ENCODE data around the gene RFT1. TPM values are rescaled to one million over a fixed set of nuclear protein-coding genes. Genes with fewer than 3 reads are reported as not detected.

RFT1 gene
- total and polyA plus RNA-seq, 7 experiments from 2014 or later: 16.0 to 32.0 (median 24.1) TPM

DNA sequence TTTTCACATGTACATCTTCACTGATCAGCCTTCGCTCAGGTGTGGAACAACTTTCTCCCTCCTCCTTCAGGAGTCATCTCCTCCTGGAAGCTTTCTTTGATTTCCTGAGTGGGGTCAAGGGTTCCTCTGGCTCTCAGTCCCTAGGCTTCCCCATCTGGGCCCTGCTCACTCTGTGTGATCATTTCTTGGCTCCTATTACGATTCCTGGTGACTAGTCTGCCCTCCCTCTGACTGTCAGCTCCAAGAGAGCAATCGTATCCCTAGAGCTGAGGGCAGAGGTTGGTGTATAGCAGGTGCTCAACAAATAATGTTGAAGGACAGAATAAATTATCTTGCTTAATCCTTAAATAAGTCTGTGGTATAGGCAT, 15.5 kb upstream of the RFT1 start:
- Mint-ChIP-seq H3K4me3 (no peak overlapping the region), H3K27ac (no peak overlapping the region), H3K9me3 (no peaks in the 10 kb centered on the region), H3K4me1 (peaks cover 0 to 2% (median 0%) of the 10 kb centered on the region in 7 donors), H3K27me3 (no peaks in the 10 kb centered on the region), H3K36me3 (no peaks in the 10 kb centered on the region)
- no peak overlapping the region for H3K4me3 ChIP-seq (ENCODE audit: low read length)
- ATAC-seq (no peak), DNase-seq (no peak)
- no peaks in the 10 kb centered on the region for H3K27me3 ChIP-seq (ENCODE audit: control insufficient read depth in 2 of 2, insufficient read depth in 2 of 2, low read length in 2 of 2)
- intact Hi-C loops (cut with micrococcal nuclease): no loop called here
- no peaks in the 10 kb centered on the region for H3K36me3 ChIP-seq (ENCODE audit: control insufficient read depth in 2 of 3, insufficient read depth in 3 of 3, low read length in 3 of 3)
- no peaks in the 10 kb centered on the region for H3K4me1 ChIP-seq (ENCODE audit: control insufficient read depth in 2 of 2, insufficient read depth in 2 of 2, low read length in 2 of 2)
- no peaks in the 10 kb centered on the region for H3K9me3 ChIP-seq (ENCODE audit: control insufficient read depth in 2 of 3, low read length in 3 of 3)
- POLR2A ChIA-PET: no interaction called here
- CTCF ChIA-PET: no interaction called here
- H3K27ac ChIP-seq (ENCODE audit: low read depth, low read length): no peak overlapping the region

DNA sequence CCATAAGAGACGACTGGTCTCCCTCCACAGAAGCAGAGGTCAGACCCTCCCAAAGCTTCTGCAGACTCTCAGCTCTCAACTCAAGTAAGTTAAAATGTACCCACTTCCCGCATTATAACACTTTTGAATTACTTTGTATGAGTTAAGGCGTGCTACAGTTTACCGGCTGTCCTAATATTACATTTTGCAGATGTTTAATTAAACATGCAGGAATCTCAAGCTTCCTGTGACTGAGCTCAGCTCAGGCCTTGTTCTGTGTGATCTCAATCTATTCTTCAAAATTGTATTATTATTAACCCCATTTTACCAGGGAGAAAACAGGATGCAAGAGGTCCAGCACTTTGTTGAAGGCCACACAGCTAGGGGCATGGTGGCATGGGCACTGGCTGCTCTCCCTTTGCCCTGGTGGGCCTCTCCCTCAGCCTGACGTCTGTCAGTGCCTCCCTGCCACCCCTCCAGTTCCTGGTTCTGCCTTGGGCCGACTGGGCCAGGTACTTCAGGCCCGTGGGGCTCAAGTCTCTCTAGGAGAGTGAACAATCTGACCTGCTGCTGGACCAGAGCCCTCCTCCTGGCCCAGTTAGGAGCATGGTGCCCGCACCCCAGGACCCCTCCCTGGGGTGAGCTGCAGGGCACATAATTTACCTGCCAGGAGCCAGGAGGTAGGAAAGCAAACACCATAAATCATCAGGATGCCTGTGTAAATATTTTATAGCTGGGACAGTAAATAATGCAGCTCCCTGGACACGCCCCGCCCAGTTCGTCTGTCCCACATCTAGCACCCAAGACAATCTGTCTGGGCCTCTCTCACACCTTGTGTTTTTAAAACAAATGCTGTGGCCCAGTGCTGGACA, 14.9 kb upstream of the RFT1 start:
- H3K27ac ChIP-seq (ENCODE audit: low read depth, low read length): no peak overlapping the region
- no peak overlapping the region for H3K4me3 ChIP-seq (ENCODE audit: low read length)
- H3K27me3 ChIP-seq (ENCODE audit: control insufficient read depth in 2 of 2, insufficient read depth in 2 of 2, low read length in 2 of 2): no peaks in the 10 kb centered on the region
- intact Hi-C loops (cut with micrococcal nuclease): no loop called here
- Mint-ChIP-seq H3K4me3 (no peak overlapping the region), H3K36me3 (no peaks in the 10 kb centered on the region), H3K27ac (no peak overlapping the region), H3K27me3 (no peaks in the 10 kb centered on the region), H3K4me1 (peaks cover 0 to 4% (median 0%) of the 10 kb centered on the region in 7 donors), H3K9me3 (no peaks in the 10 kb centered on the region)
- no peaks in the 10 kb centered on the region for H3K9me3 ChIP-seq (ENCODE audit: control insufficient read depth in 2 of 3, low read length in 3 of 3)
- ChIA-PET CTCF (no interaction called here), POLR2A (no interaction called here)
- no peak for ATAC-seq
- no peaks in the 10 kb centered on the region for H3K4me1 ChIP-seq (ENCODE audit: control insufficient read depth in 2 of 2, insufficient read depth in 2 of 2, low read length in 2 of 2)
- DNase-seq: no peak
- H3K36me3 ChIP-seq (ENCODE audit: control insufficient read depth in 2 of 3, insufficient read depth in 3 of 3, low read length in 3 of 3): no peaks in the 10 kb centered on the region

DNA sequence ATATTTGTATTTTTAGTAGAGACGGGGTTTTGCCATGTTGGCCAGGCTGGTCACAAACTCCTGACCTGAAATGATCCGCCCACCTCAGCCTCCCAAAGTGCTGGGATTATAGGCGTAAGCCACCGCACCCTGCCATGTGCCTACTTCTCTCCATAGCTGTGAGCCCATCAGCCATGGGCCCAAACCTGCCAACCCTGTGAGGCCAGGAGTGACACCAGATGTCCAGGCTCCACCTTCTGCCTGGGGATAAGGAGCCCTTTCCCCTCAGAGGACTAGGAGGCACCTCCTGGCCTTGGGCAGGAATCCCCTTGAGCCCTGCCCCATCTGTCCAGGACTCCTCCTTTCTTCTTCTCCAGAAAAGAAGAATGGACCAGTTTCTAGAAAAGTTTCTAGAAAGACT, 14.2 kb upstream of the RFT1 start:
- Histone ChIP-seq H3K27me3 (ENCODE audit: control insufficient read depth in 2 of 2, insufficient read depth in 2 of 2, low read length in 2 of 2) (no peaks in the 10 kb centered on the region), H3K4me3 (ENCODE audit: low read length) (no peak overlapping the region), H3K9me3 (ENCODE audit: control insufficient read depth in 2 of 3, low read length in 3 of 3) (no peaks in the 10 kb centered on the region), H3K4me1 (ENCODE audit: control insufficient read depth in 2 of 2, insufficient read depth in 2 of 2, low read length in 2 of 2) (no peaks in the 10 kb centered on the region), H3K36me3 (ENCODE audit: control insufficient read depth in 2 of 3, insufficient read depth in 3 of 3, low read length in 3 of 3) (no peaks in the 10 kb centered on the region), H3K27ac (ENCODE audit: low read depth, low read length) (no peak overlapping the region)
- CTCF ChIA-PET: interaction anchor here (0.6 kb wide), 1 partner anchor 32 kb away, joined by 3 read pairs; no protein-coding TSS in a partner anchor
- POLR2A ChIA-PET: no interaction called here
- ATAC-seq (no peak), DNase-seq (no peak)
- Mint-ChIP-seq H3K4me1 (peaks cover 0 to 6% (median 0%) of the 10 kb centered on the region in 7 donors), H3K4me3 (no peak overlapping the region), H3K27me3 (no peaks in the 10 kb centered on the region), H3K36me3 (no peaks in the 10 kb centered on the region), H3K27ac (no peak overlapping the region), H3K9me3 (no peaks in the 10 kb centered on the region)
- intact Hi-C loops (cut with micrococcal nuclease): no loop called here

DNA sequence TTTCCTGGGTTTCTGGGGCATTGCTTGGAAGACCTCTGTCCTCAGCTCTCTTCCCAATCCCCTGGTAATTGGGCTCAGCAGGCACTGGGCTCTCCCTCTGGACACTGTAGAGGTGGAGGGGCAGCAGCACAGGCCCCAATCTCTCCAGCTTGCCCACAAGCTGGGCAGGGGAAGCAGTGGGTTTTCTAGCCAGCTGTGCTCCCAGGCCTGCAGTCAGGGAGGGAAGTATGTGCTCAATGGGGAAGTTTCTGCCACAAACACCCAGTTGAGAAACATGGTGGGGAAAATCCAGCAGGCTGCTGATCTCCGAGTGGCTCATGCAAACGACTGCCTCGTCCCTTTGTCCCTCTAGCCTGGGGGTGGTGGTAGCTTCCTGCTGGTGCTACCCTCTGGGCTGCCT, 12.8 kb upstream of the RFT1 start:
- Histone ChIP-seq H3K36me3 (ENCODE audit: control insufficient read depth in 2 of 3, insufficient read depth in 3 of 3, low read length in 3 of 3) (no peaks in the 10 kb centered on the region), H3K27ac (ENCODE audit: low read depth, low read length) (no peak overlapping the region), H3K27me3 (ENCODE audit: control insufficient read depth in 2 of 2, insufficient read depth in 2 of 2, low read length in 2 of 2) (no peaks in the 10 kb centered on the region), H3K9me3 (ENCODE audit: control insufficient read depth in 2 of 3, low read length in 3 of 3) (no peaks in the 10 kb centered on the region), H3K4me1 (ENCODE audit: control insufficient read depth in 2 of 2, insufficient read depth in 2 of 2, low read length in 2 of 2) (no peaks in the 10 kb centered on the region), H3K4me3 (ENCODE audit: low read length) (no peak overlapping the region)
- ATAC-seq (peak; percentile 63), DNase-seq (no peak)
- Mint-ChIP-seq H3K4me1 (peaks cover 0 to 6% (median 0%) of the 10 kb centered on the region in 7 donors), H3K36me3 (no peaks in the 10 kb centered on the region), H3K4me3 (no peak overlapping the region), H3K27me3 (no peaks in the 10 kb centered on the region), H3K9me3 (no peaks in the 10 kb centered on the region), H3K27ac (no peak overlapping the region)
- ChIA-PET CTCF (no interaction called here), POLR2A (interaction anchor here (0.8 kb wide), 1 partner anchor 13 kb away, joined by 4 read pairs; the partner anchor contains the start of gene RFT1)
- intact Hi-C loops (cut with micrococcal nuclease): no loop called here

DNA sequence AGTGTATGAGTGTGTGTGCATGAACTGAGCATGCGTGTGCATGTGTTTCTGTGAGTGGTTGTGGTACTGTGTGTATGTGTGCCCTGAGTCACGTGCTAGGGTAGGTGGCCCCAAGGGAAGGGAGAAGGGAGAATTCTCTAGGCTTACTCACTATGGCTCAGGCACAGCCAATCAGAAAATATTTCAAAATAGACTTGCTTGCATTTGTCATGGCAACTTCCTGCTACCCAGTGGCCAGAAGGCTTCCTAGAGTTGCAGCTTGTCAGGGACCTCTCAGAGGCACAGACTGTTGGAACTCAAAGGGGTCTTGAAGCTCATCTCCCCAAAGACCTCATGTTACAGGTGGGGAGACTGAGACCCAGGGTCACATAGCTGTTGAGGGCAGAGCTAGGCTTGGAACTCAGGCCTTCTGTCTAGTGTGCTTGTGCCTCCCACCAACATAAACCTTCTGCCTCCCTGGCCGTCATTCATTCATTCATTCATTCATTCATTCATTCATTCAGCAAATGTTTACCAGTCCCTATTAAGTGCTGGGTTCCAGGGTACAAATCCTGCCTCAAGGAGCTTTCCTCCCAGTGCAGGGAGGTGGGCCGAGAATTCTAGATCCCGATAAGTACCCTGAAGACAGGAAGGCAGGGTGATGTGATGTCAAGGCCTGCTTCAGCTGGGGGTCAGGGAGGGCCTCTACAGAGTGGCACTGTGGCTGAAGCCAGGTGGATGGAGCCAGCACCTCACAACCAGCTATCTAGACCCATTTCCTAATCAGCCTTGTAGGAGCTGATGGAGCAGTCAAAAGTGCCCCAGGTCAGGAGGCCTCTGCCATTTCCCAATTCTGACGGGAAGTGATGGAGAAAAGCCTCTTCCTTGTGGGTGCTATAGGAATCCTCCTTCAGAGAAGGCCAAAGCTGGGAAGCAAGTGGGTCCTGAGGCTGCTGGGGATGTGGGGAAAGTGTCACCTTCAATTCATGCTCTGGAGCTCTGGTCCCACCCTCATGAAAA, 10.9 kb upstream of the RFT1 start:
- intact Hi-C loops (cut with micrococcal nuclease): no loop called here
- no peaks in the 10 kb centered on the region for H3K36me3 ChIP-seq (ENCODE audit: control insufficient read depth in 2 of 3, insufficient read depth in 3 of 3, low read length in 3 of 3)
- CTCF ChIA-PET: interaction anchor here (0.5 to 1.4 kb wide), 2 partner anchors 10 to 200 kb away, joined by 3 to 4 read pairs; no protein-coding TSS in a partner anchor
- Mint-ChIP-seq H3K9me3 (no peaks in the 10 kb centered on the region), H3K27ac (no peak overlapping the region), H3K4me3 (no peak overlapping the region), H3K4me1 (peaks cover 0 to 6% (median 0%) of the 10 kb centered on the region in 7 donors), H3K27me3 (no peaks in the 10 kb centered on the region), H3K36me3 (no peaks in the 10 kb centered on the region)
- no peaks in the 10 kb centered on the region for H3K9me3 ChIP-seq (ENCODE audit: control insufficient read depth in 2 of 3, low read length in 3 of 3)
- H3K27me3 ChIP-seq (ENCODE audit: control insufficient read depth in 2 of 2, insufficient read depth in 2 of 2, low read length in 2 of 2): no peaks in the 10 kb centered on the region
- H3K4me3 ChIP-seq (ENCODE audit: low read length): no peak overlapping the region
- no peaks in the 10 kb centered on the region for H3K4me1 ChIP-seq (ENCODE audit: control insufficient read depth in 2 of 2, insufficient read depth in 2 of 2, low read length in 2 of 2)
- POLR2A ChIA-PET: interaction anchor here (0.8 to 1.6 kb wide), 3 partner anchors 9 to 92 kb away, joined by 3 to 5 read pairs (median 4); partner anchors contain the start of gene RFT1
- H3K27ac ChIP-seq (ENCODE audit: low read depth, low read length): no peak overlapping the region
- ATAC-seq (peak; percentile 85), DNase-seq (no peak)

DNA sequence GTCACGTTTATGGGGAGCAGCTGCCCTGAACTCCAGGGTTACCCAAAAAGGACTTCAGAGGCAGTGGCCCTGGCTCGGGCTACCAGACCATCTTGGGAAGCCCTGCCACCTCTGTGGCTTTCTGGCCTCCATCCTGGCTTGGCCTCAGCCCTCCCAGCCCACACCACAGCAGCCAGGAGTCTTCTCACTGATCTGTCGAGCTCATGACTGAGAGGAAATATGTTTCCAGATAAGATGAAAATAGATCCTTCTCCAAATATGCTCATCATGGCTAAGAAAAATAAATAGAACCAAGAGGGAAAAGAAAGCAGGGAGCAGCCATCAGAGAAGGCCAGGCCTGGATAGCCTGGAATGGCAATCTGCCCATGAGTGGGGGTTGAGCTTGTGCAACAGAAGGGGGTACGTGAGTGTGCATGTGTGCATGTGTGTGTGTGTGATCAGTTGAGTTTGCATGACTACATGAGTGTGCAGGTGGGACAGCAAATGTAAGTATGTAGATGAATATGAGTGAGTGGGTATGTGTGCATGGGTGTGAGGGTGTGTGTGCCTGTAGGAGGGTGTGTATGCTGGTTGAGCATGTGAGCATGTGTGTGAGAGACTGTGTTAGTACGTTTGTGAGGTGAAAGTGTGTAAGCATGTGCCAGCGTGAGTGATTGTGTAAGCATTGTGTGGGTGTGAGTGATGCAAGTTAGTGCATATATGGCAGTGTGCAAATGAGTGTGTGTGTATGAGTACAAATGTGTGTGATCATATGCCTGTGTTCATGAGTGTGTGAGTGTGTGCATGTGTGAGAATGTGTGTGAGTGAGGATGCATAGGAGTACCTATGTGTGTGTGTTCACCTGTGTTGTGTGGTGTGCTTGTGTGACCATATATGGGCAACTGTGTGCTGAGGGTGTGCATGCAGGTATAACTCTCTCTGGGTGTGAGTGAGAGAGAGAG, 9.9 kb upstream of the RFT1 start:
- CTCF ChIA-PET: no interaction called here
- H3K27ac Mint-ChIP-seq: no peak overlapping the region

More for the DNA sequence above, 9.9 kb upstream of the RFT1 start:
- ATAC-seq: no peak
- H3K4me1 Mint-ChIP-seq: peaks cover 0 to 6% (median 0%) of the 10 kb centered on the region in 7 donors
- DNase-seq: no peak
- H3K36me3 Mint-ChIP-seq: no peaks in the 10 kb centered on the region
- H3K9me3 Mint-ChIP-seq: no peaks in the 10 kb centered on the region
- Histone ChIP-seq H3K4me3 (ENCODE audit: low read length) (no peak overlapping the region), H3K27me3 (ENCODE audit: control insufficient read depth in 2 of 2, insufficient read depth in 2 of 2, low read length in 2 of 2) (no peaks in the 10 kb centered on the region), H3K36me3 (ENCODE audit: control insufficient read depth in 2 of 3, insufficient read depth in 3 of 3, low read length in 3 of 3) (no peaks in the 10 kb centered on the region), H3K9me3 (ENCODE audit: control insufficient read depth in 2 of 3, low read length in 3 of 3) (no peaks in the 10 kb centered on the region), H3K4me1 (ENCODE audit: control insufficient read depth in 2 of 2, insufficient read depth in 2 of 2, low read length in 2 of 2) (no peaks in the 10 kb centered on the region), H3K27ac (ENCODE audit: low read depth, low read length) (no peak overlapping the region)
- intact Hi-C loops (cut with micrococcal nuclease): no loop called here
- H3K27me3 Mint-ChIP-seq: no peaks in the 10 kb centered on the region
- no peak overlapping the region for H3K4me3 Mint-ChIP-seq
- POLR2A ChIA-PET: interaction anchor here (1.2 to 1.6 kb wide), 2 partner anchors 10 to 93 kb away, joined by 3 to 4 read pairs; partner anchors contain the start of gene RFT1
